Tibial nerve (tissue), 4 donors: ENCODE measurements around the gene LONP2.

ENCODE experiments used
- CTCF ChIP-seq, 5 experiments: fragments of 200-600 bp in 3 of 5; fragments of 450-650 bp in 2 of 5; sonication (generic) in 3 of 5; IDR thresholded peaks; one replicate each; pipeline ENCODE4 v1.5.1; 2016 to 2019; ENCODE audit warnings: antibody characterized with exemption in 5 of 5, mild to moderate bottlenecking in 3 of 5, moderate library complexity in 2 of 5
- EP300 ChIP-seq, 2 donors: sonication (generic); formaldehyde crosslinking; IDR thresholded peaks; one replicate each; pipeline ENCODE4 v1.6.1; 2017; ENCODE audit warnings: antibody characterized with exemption in 2 of 2, mild to moderate bottlenecking in 1 of 2

GRCh38 chr16:48269011-48269410 is 24.9 kb downstream of the LONP2 start:
- TF ChIP-seq EP300 (IDR thresholded peaks at IDR 0.05): no peak
- TF ChIP-seq CTCF (IDR thresholded peaks at IDR 0.05): no peak
